ENCODE results near the gene TRMT112.

- TF ChIP-seq, protein P1, sequence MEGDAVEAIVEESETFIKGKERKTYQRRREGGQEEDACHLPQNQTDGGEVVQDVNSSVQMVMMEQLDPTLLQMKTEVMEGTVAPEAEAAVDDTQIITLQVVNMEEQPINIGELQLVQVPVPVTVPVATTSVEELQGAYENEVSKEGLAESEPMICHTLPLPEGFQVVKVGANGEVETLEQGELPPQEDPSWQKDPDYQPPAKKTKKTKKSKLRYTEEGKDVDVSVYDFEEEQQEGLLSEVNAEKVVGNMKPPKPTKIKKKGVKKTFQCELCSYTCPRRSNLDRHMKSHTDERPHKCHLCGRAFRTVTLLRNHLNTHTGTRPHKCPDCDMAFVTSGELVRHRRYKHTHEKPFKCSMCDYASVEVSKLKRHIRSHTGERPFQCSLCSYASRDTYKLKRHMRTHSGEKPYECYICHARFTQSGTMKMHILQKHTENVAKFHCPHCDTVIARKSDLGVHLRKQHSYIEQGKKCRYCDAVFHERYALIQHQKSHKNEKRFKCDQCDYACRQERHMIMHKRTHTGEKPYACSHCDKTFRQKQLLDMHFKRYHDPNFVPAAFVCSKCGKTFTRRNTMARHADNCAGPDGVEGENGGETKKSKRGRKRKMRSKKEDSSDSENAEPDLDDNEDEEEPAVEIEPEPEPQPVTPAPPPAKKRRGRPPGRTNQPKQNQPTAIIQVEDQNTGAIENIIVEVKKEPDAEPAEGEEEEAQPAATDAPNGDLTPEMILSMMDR (IDR thresholded peaks at IDR 0.05): no peak
- no peak for TF ChIP-seq POLR2A (IDR thresholded peaks at IDR 0.05)
These were observed 6.0 kb upstream of the TRMT112 start for GRCh38 chr11:64323373-64323772.
